Adrenal gland (tissue), 12 donors: ENCODE data around the gene SLC34A3. TPM values are rescaled to one million over a fixed set of nuclear protein-coding genes. Genes with fewer than 3 reads are reported as not detected.
A peak's percentile ranks its signal among the peaks of the same experiment; 100 is the strongest.

Experiments used
- DNase-seq, 7 donors: peaks; one replicate each; pipeline ENCODE4 v3.0.0-alpha.2; 2019 to 2020
- H3K27ac ChIP-seq, 5 donors: fragments of 200-600 bp; sonication (generic) in 4 of 5; 1 replicate in 3 of 5; 2 replicates in 2 of 5; pipeline versions ENCODE4 v1.5.1 to v1.8.0; 2016 to 2020; ENCODE audit warnings: mild to moderate bottlenecking in 1 of 5
- H3K27me3 ChIP-seq: fragments of 200-600 bp; 2 replicates; pipeline ENCODE4 v1.8.0; 2021
- H3K36me3 ChIP-seq, 2 donors: fragments of 200-600 bp; replicated peaks in 1 of 2; 1 replicate in 1 of 2; 2 replicates in 1 of 2; pipeline versions ENCODE4 v1.5.1 to v1.8.0; 2018 to 2022
- H3K4me1 ChIP-seq, 2 donors: fragments of 200-600 bp; replicated peaks in 1 of 2; 1 replicate in 1 of 2; 2 replicates in 1 of 2; pipeline versions ENCODE4 v1.5.1 to v1.8.0; 2018 to 2021
- H3K4me3 ChIP-seq, 4 donors: fragments of 200-600 bp; sonication (generic) in 3 of 4; one replicate each; pipeline ENCODE4 v1.5.1; 2016 to 2018
- H3K9me3 ChIP-seq, 3 donors: fragments of 200-600 bp; sonication (generic) in 1 of 3; replicated peaks in 1 of 3; 1 replicate in 2 of 3; 2 replicates in 1 of 3; pipeline versions ENCODE4 v1.5.1 to v1.8.0; 2016 to 2021
- CTCF ChIP-seq, 6 experiments: fragments of 450-650 bp in 4 of 6; fragments of 200-600 bp in 2 of 6; sonication (generic) in 1 of 6; IDR thresholded peaks; 1 replicate in 5 of 6; 2 replicates in 1 of 6; pipeline versions ENCODE4 v1.5.1 to v1.8.0; 2016 to 2021; ENCODE audit warnings: antibody characterized with exemption in 6 of 6, mild to moderate bottlenecking in 2 of 6, moderate library complexity in 1 of 6
- POLR2A ChIP-seq, 2 donors: fragments of 450-650 bp; IDR thresholded peaks; one replicate each; pipeline ENCODE4 v1.6.1; 2017; ENCODE audit warnings: antibody characterized with exemption in 2 of 2, mild to moderate bottlenecking in 2 of 2, moderate library complexity in 1 of 2
- WGBS, 4 donors: extraction: QIAGEN DNeasy Blood & Tissue Kit in 2 of 4; methylation state at CpG; one replicate each; pipeline versions ENCODE4 v1.1.5 to v1.1.7; 2013 to 2017; 5-methylcytosine and 5-hydroxymethylcytosine counted together
- intact Hi-C, 2 donors: fragments of 100-400 bp; cut with DNase I; formaldehyde crosslinking; loops; one replicate each; pipeline versions ENCODE4 v1.14.1 to v1.15.0; 2022 to 2023
- polyA plus RNA-seq, 3 donors: library from polyadenylated mRNA; stranded (reverse); fragments of 200-250 nt in 2 of 3; fragments of 350-450 nt in 1 of 3; fragmentation: Illumina TruSeq in 1 of 3; extraction: RNeasy Lipid Tissue Mini Kit (QIAGEN cat#74804) in 1 of 3; gene quantifications; one replicate each; pipeline ENCODE4 v1.2.3, GENCODE V29; 2013 to 2014
- total RNA-seq, 9 donors: library from RNA; depleted of rRNA in 4 of 9; stranded (reverse); fragments of >200 nt in 4 of 9; fragments of 120-200 nt in 1 of 9; fragmentation: NEBNext Ultra II Directional in 1 of 9; extraction: Animal tissue kit (Norgen Biotek cat#: 25700) in 1 of 9; gene quantifications; one replicate each; pipeline versions ENCODE4 v1.1.0 to v1.2.4, GENCODE V29; 2013 to 2023
- donor health status: healthy with polysubstance abuse.
- donor health status: Bipolar disorder and iron deficiency.
- donor health status: DM: yes; HTN: yes; CAD: no.
- donor health status: DM: no; HTN: no; CAD: no.
- donor health status: DM: no; HTN: no; CAD: no.
- donor health status: DM: yes; HTN: yes; CAD: no.

SLC34A3 gene
- total and polyA plus RNA-seq, 12 donors: not detected

GRCh38 chr9:137278061-137278701 is 47.5 kb downstream of the SLC34A3 start:
- peaks cover 0 to 7% of the 10 kb centered on the region in 2 donors for H3K4me1 ChIP-seq

GRCh38 chr9:137278721-137279711 is 48.3 kb downstream of the SLC34A3 start:
- no peaks in the 10 kb centered on the region for H3K36me3 ChIP-seq
- H3K4me3 ChIP-seq: peak overlapping the region in 1 of 4 donors; percentile 72
- no peak for TF ChIP-seq CTCF (IDR thresholded peaks at IDR 0.05)
- no peak for TF ChIP-seq POLR2A (IDR thresholded peaks at IDR 0.05)
- WGBS, 4 donors: 67 to 96% (median 74%) methylated on average over 73 to 139 of the region's 139 CpGs
- no peak for DNase-seq
- intact Hi-C loops: no loop called here
- no peak overlapping the region for H3K27ac ChIP-seq
- H3K9me3 ChIP-seq: no peaks in the 10 kb centered on the region
- peaks cover 9% of the 10 kb centered on the region for H3K27me3 ChIP-seq
- peaks cover 0 to 7% of the 10 kb centered on the region in 2 donors for H3K4me1 ChIP-seq

More at GRCh38 chr9:137278061-137278701, 47.5 kb downstream of the SLC34A3 start:
- Histone ChIP-seq H3K36me3 (peaks cover 0 to 1% of the 10 kb centered on the region in 2 donors), H3K9me3 (no peaks in the 10 kb centered on the region), H3K27ac (peak overlapping the region in 4 of 5 donors; percentile 66 to 94 (median 78)), H3K27me3 (peaks cover 9% of the 10 kb centered on the region), H3K4me3 (peak overlapping the region in 2 of 4 donors; percentile 26 to 72)
- TF ChIP-seq CTCF (IDR thresholded peaks at IDR 0.05) (no peak), POLR2A (IDR thresholded peaks at IDR 0.05) (no peak)
- 16 to 49% (median 19%) methylated on average over 2 to 54 of the region's 54 CpGs; no CpG with 5 or more reads in 1 of the 4 donors for WGBS, 4 donors
- peak in 2 of 7 donors; percentile 20 to 44 for DNase-seq
- intact Hi-C loops: no loop called here

- no peak overlapping the region for H3K27ac ChIP-seq
- H3K4me3 ChIP-seq: no peak overlapping the region
- H3K36me3 ChIP-seq: no peaks in the 10 kb centered on the region
- no peaks in the 10 kb centered on the region for H3K9me3 ChIP-seq
- 81 to 94% (median 85%) methylated on average over 26 to 41 of the region's 41 CpGs for WGBS, 4 donors
- TF ChIP-seq CTCF (IDR thresholded peaks at IDR 0.05) (no peak), POLR2A (IDR thresholded peaks at IDR 0.05) (no peak)
- peak in 1 of 7 donors; percentile 17 for DNase-seq
- intact Hi-C loops: no loop called here
- H3K27me3 ChIP-seq: peaks cover 9% of the 10 kb centered on the region
- peaks cover 0 to 7% of the 10 kb centered on the region in 2 donors for H3K4me1 ChIP-seq
These were observed 49.2 kb downstream of the SLC34A3 start for GRCh38 chr9:137279741-137280473.
